ENCODE results near the gene FKBP8. TPM values are rescaled to one million over a fixed set of nuclear protein-coding genes. Genes with fewer than 3 reads are reported as not detected.
A peak's percentile ranks its signal among the peaks of the same experiment; 100 is the strongest.

FKBP8 gene
- total RNA-seq, 2 experiments from 2014 or later: 185 to 206 TPM

GRCh38 chr19:18580311-18580710, 36.9 kb upstream of the FKBP8 start:
- H3K4me1 Mint-ChIP-seq: peaks cover 6% of the 10 kb centered on the region
- ChIA-PET POLR2A (no interaction called here), CTCF (interaction anchor here (1.0 to 2.6 kb wide), 3 partner anchors 9 to 32 kb away, joined by 4 to 10 read pairs (median 8); partner anchors contain the start of genes TMEM59L and UBA52)

DNA sequence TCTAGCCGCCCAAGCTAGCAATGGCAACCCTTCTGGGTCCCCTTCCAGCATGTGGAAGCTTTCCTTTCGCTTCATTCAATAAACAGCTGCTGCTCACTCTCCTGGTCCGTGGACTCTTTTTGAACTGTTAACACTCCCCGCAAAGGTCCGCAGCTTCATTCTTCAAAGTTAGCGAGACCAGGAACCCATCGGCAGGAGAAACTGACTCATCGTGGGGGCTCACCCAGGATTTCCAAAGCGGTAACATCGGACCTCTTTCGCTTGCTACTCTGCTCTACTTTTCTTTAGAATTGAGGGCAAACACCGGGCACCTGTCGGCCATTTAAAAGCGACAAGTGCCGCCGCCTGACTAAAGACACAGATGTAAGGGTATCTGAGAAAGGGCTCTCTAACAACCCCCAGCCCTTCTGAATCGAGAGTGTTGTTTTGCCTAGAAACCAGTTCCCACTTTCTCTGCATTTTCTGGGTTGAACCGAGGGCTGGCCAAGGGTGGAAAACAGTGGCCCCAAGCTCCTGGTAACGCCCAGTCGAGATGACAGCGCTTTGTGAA, 34.1 kb upstream of the FKBP8 start:
- peaks cover 33% of the 10 kb centered on the region for H3K36me3 Mint-ChIP-seq (ENCODE audit: low read depth)
- DNase-seq: no peak
- CTCF ChIA-PET: interaction anchor here (0.6 to 2.2 kb wide), 3 partner anchors 12 to 117 kb away, joined by 3 to 11 read pairs (median 3); partner anchors contain the start of gene REX1BD
- no peak overlapping the region for H3K4me3 Mint-ChIP-seq
- POLR2A ChIA-PET: no interaction called here
- no peak overlapping the region for H3K27ac Mint-ChIP-seq
- H3K27me3 Mint-ChIP-seq: no peaks in the 10 kb centered on the region
- H3K9me3 Mint-ChIP-seq: no peaks in the 10 kb centered on the region
- H3K4me1 Mint-ChIP-seq: peaks cover 24% of the 10 kb centered on the region

More at GRCh38 chr19:18580311-18580710, 36.9 kb upstream of the FKBP8 start:
- Mint-ChIP-seq H3K9me3 (no peaks in the 10 kb centered on the region), H3K27me3 (no peaks in the 10 kb centered on the region), H3K4me3 (no peak overlapping the region), H3K36me3 (ENCODE audit: low read depth) (peaks cover 10% of the 10 kb centered on the region), H3K27ac (no peak overlapping the region)
- no peak for DNase-seq

DNA sequence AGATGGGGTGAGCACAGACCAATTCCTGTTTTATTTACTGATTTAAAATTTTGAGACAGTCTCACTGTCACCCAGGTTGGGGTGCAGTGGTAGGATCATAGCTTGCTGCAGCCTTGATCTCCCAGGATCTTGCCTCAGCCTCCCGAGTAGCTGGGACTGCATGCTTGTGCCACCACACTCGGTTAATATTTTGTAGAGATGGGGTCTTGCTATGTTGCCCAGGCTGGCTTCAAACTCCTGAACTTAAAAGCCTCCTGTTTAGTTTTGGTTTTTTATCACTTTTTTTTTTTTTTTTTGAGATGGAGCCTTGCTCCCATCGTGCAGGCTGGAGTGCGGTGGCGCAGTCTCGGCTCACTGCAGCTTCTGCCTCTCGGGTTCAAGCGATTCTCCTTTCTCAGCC, 33.0 kb upstream of the FKBP8 start:
- CTCF ChIA-PET: interaction anchor here (0.5 to 1.2 kb wide), 2 partner anchors 9 to 115 kb away, joined by 3 read pairs; no protein-coding TSS in a partner anchor
- H3K4me1 Mint-ChIP-seq: peaks cover 28% of the 10 kb centered on the region
- DNase-seq: no peak
- H3K27ac Mint-ChIP-seq: no peak overlapping the region
- POLR2A ChIA-PET: interaction anchor here (0.7 to 1.0 kb wide), 2 partner anchors 19 to 56 kb away, joined by 3 read pairs; partner anchors contain the start of gene KXD1
- peaks cover 37% of the 10 kb centered on the region for H3K36me3 Mint-ChIP-seq (ENCODE audit: low read depth)
- no peaks in the 10 kb centered on the region for H3K27me3 Mint-ChIP-seq
- H3K9me3 Mint-ChIP-seq: no peaks in the 10 kb centered on the region
- H3K4me3 Mint-ChIP-seq: no peak overlapping the region

DNA sequence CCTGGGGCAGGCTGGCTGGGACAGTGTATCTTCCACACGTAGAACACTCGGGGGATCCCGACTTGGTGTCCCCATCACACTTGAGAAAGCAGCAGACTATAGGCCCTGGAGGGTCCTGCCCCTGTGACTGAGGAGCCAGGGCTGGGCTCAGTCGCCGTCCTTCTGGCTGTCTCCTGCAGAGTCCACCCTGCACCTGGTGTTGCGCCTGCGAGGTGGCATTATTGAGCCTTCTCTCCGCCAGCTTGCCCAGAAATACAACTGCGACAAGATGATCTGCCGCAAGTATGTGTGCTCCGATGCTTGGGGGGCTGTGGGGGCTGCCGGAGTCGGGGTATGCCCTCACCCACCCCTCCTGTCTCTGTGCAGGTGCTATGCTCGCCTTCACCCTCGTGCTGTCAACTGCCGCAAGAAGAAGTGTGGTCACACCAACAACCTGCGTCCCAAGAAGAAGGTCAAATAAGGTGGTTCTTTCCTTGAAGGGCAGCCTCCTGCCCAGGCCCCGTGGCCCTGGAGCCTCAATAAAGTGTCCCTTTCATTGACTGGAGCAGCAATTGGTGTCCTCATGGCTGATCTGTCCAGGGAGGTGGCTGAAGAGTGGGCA, 31.4 kb upstream of the FKBP8 start:
- no peaks in the 10 kb centered on the region for H3K9me3 Mint-ChIP-seq
- H3K4me1 Mint-ChIP-seq: peaks cover 30% of the 10 kb centered on the region
- H3K36me3 Mint-ChIP-seq (ENCODE audit: low read depth): peaks cover 40% of the 10 kb centered on the region
- no peaks in the 10 kb centered on the region for H3K27me3 Mint-ChIP-seq
- no peak for DNase-seq
- H3K4me3 Mint-ChIP-seq: no peak overlapping the region
- POLR2A ChIA-PET: no interaction called here
- CTCF ChIA-PET: no interaction called here
- no peak overlapping the region for H3K27ac Mint-ChIP-seq

DNA sequence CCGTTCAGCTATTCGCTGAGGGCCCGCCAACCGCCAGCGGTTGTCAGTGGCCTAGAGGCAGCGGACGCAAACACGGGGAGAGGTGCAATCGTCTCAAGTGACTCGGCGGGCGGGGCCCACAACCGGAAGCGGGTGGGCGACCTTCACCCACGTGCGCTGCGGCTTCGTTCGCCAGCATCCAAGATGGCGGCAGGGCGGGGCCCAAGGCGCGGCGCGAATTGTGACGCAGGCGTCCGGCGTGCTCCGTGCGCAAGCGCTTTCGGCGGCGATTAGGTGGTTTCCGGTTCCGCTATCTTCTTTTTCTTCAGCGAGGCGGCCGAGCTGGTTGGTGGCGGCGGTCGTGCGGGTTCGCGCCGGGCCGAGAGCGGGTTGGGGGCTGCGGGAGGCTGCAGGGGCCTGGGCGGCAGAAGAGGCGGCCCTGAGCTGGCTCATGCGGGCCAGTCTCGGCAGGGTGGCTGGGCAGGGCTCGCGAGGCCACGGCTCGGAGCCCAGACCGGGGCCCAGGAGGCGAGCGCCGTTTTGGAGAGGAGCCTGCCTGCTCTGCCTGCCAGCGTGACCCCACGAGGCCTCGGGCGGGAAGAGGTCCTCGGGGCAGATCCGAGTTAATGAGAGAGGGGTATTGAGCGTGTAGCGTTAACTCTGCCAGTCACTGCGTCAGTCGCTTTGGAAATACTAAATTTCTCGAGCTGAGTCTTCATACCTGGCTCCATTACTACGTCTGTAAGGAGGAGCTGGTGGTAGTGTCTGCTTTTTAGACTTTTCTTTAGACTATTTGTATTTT, 28.4 kb upstream of the FKBP8 start, which contains the start of gene UBA52:
TSS of gene UBA52 (plus strand) at position 294 of the 781 bp plus-strand sequence. CDS start 1,444 bp downstream, outside the sequence.
- ChIA-PET CTCF (interaction anchor here (0.9 to 3.7 kb wide), 11 partner anchors 9 to 294 kb away, joined by 3 to 41 read pairs (median 3); partner anchors contain the start of genes FKBP8 and REX1BD), POLR2A (interaction anchor here (0.5 to 2.2 kb wide), 5 partner anchors 13 to 76 kb away, joined by 3 to 14 read pairs (median 4); partner anchors contain the start of gene REX1BD)
- peaks cover 28% of the 10 kb centered on the region for H3K4me1 Mint-ChIP-seq
- H3K9me3 Mint-ChIP-seq: no peaks in the 10 kb centered on the region
- H3K4me3 Mint-ChIP-seq: peak within 1 kb of the TSS; percentile 92
- H3K27ac Mint-ChIP-seq: peak within 1 kb of the TSS; percentile 95
- peaks cover 56% of the 10 kb centered on the region for H3K36me3 Mint-ChIP-seq (ENCODE audit: low read depth)
- peak; percentile 98 for DNase-seq
- no peaks in the 10 kb centered on the region for H3K27me3 Mint-ChIP-seq

DNA sequence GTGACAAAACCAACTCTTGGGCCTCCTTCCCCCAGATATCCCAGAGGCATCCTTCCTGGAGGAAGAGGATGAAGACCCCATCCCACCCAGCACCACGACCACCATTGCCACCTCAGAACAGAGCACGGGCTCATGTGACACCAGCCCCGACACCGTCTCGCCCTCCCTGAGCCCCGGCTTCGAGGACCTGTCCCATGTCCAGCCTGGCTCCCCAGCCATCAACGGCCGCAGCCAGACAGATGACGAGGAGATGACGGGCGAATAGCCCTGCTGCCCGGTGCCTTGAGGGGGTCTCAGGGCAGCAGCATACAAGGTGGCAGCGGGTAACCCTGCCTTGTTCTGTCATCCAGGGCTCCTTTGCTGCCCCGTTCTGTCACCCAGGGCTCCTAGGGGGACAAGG, 25.0 kb upstream of the FKBP8 start:
- ChIA-PET POLR2A (no interaction called here), CTCF (no interaction called here)
- DNase-seq: no peak
- H3K27me3 Mint-ChIP-seq: no peaks in the 10 kb centered on the region
- H3K4me1 Mint-ChIP-seq: peaks cover 16% of the 10 kb centered on the region
- no peak overlapping the region for H3K27ac Mint-ChIP-seq
- H3K36me3 Mint-ChIP-seq (ENCODE audit: low read depth): peaks cover 49% of the 10 kb centered on the region
- H3K9me3 Mint-ChIP-seq: no peaks in the 10 kb centered on the region
- no peak overlapping the region for H3K4me3 Mint-ChIP-seq

DNA sequence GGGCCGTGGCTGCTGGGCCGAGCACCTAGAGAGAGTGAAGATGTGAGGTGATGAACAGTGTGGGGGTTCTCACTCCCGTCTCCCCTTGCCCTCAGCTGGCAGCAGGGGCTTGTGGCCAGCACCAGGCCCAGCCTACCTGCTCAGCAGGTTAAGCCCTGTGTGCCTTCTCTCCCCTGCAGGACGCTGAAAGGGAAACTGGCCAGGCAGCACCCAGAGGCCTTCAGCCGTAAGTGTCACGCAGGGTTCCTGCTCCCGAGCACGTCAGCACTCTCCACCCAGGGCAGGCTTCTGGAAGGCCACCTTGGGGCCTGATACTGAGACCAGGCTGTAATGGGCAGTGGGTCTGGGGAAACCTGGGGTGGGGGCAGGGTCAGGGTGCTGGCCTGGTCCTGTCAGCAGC, 23.6 kb upstream of the FKBP8 start:
- H3K4me1 Mint-ChIP-seq: peaks cover 4% of the 10 kb centered on the region
- no peak for DNase-seq
- H3K4me3 Mint-ChIP-seq: no peak overlapping the region
- H3K27ac Mint-ChIP-seq: no peak overlapping the region
- H3K36me3 Mint-ChIP-seq (ENCODE audit: low read depth): peaks cover 42% of the 10 kb centered on the region
- no peaks in the 10 kb centered on the region for H3K27me3 Mint-ChIP-seq
- CTCF ChIA-PET: interaction anchor here (0.9 to 1.1 kb wide), 2 partner anchors 9 to 46 kb away, joined by 3 read pairs; no protein-coding TSS in a partner anchor
- POLR2A ChIA-PET: no interaction called here
- H3K9me3 Mint-ChIP-seq: no peaks in the 10 kb centered on the region

DNA sequence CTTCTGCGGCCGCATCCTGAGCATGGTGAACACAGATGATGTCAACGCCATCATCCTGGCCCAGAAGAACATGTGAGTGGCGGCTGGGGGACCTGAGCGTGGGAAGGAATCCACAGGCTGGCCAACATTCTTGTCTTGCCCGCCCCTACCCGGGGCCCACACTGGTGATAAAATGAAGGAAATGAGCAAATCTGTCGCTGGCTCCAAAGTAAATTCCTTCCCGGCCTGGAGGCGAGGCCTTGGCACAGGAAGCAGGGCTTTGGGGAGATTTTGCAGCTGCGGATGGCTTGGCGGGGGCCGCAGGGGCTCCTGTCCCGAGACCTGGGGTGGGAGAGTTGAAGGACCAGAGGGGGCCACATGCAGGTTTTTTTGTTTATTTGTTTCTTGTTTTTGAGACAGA, 18.7 kb upstream of the FKBP8 start:
- CTCF ChIA-PET: interaction anchor here (2.8 kb wide), 1 partner anchor 27 kb away, joined by 13 read pairs; the partner anchor contains the start of gene REX1BD
- POLR2A ChIA-PET: no interaction called here

DNA sequence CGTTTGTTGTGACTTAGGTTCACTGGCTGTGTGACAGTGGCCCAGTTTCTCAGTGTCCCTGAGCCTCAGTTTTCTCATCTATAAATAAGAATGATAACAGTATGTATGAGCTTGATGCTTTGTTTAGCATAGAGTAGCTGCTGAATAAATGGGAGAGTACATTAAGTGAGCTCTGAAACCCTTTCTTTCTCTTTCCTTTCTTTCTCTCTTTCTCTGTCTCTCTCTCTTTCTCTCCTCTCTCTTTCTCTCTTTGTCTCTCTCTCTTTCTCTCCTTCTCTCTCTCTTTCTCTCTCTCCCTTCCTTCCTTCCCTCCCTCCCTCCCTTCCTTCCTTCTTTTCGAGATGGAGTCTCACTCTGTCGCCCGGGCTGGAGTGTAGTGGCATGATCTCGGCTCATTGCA, 16.3 kb upstream of the FKBP8 start:
- Mint-ChIP-seq H3K27me3 (no peaks in the 10 kb centered on the region), H3K4me1 (peaks cover 27% of the 10 kb centered on the region), H3K9me3 (no peaks in the 10 kb centered on the region), H3K27ac (peak overlapping the region; percentile 97), H3K36me3 (ENCODE audit: low read depth) (peaks cover 14% of the 10 kb centered on the region), H3K4me3 (peak overlapping the region; percentile 83)
- ChIA-PET POLR2A (no interaction called here), CTCF (interaction anchor here (0.7 kb wide), 1 partner anchor 48 kb away, joined by 3 read pairs; no protein-coding TSS in a partner anchor)
- no peak for DNase-seq

More for the DNA sequence above, 18.7 kb upstream of the FKBP8 start:
- Mint-ChIP-seq H3K27me3 (no peaks in the 10 kb centered on the region), H3K36me3 (ENCODE audit: low read depth) (peaks cover 23% of the 10 kb centered on the region), H3K4me1 (peaks cover 25% of the 10 kb centered on the region), H3K4me3 (no peak overlapping the region), H3K9me3 (no peaks in the 10 kb centered on the region), H3K27ac (no peak overlapping the region)
- DNase-seq: no peak

- H3K27me3 Mint-ChIP-seq: no peaks in the 10 kb centered on the region
- peaks cover 27% of the 10 kb centered on the region for H3K4me1 Mint-ChIP-seq
- peaks cover 12% of the 10 kb centered on the region for H3K36me3 Mint-ChIP-seq (ENCODE audit: low read depth)
These were observed 15.2 kb upstream of the FKBP8 start for GRCh38 chr19:18558604-18559003.

DNA sequence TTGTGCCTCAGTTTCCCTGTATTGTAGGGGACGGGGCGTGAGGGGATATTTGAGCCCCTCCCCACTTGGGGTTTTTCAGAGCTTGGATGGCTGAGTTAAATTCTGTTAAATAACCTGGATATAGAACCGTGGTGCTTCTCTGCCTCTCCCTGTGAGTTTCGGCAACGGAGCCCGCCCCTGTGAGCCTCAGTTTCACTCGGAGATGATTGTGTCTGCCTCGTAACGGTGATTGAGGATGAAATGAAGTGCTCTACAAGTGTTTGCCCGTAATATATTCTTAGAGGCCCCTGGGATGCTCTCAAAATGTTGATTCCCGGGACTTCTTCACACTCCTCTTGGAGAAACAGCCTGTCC, 14.8 kb upstream of the FKBP8 start:
- Mint-ChIP-seq H3K27ac (peak overlapping the region; percentile 97), H3K27me3 (no peaks in the 10 kb centered on the region), H3K4me3 (peak overlapping the region; percentile 83), H3K4me1 (peaks cover 27% of the 10 kb centered on the region), H3K36me3 (ENCODE audit: low read depth) (peaks cover 8% of the 10 kb centered on the region), H3K9me3 (no peaks in the 10 kb centered on the region)
- POLR2A ChIA-PET: interaction anchor here (0.6 to 1.0 kb wide), 3 partner anchors 14 to 47 kb away, joined by 3 read pairs; partner anchors contain the start of gene UBA52
- DNase-seq: no peak
- CTCF ChIA-PET: interaction anchor here (0.5 to 2.1 kb wide), 9 partner anchors 12 to 137 kb away, joined by 3 to 16 read pairs (median 3); partner anchors contain the start of gene REX1BD

More at GRCh38 chr19:18558604-18559003, 15.2 kb upstream of the FKBP8 start:
- Mint-ChIP-seq H3K9me3 (no peaks in the 10 kb centered on the region), H3K27ac (peak overlapping the region; percentile 97), H3K4me3 (peak overlapping the region; percentile 83)
- DNase-seq: no peak
- ChIA-PET CTCF (interaction anchor here (0.6 to 2.1 kb wide), 6 partner anchors 13 to 137 kb away, joined by 3 to 16 read pairs (median 4); no protein-coding TSS in a partner anchor), POLR2A (interaction anchor here (0.6 to 1.0 kb wide), 2 partner anchors 13 to 48 kb away, joined by 3 read pairs; partner anchors contain the start of gene UBA52)

All from activated CD4-positive, alpha-beta T cell treated with anti-CD3 and anti-CD28 coated beads, Interleukin-2, amount 10 ng/mL, durations not matched to agents 7 days and 5 days (primary cell).